Fibroblast of villous mesenchyme (primary cell): ENCODE results near the gene CCL27. TPM values are rescaled to one million over a fixed set of nuclear protein-coding genes. Genes with fewer than 3 reads are reported as not detected.

Experiments used
- DNase-seq: peaks from one replicate; pipeline ENCODE4 v3.0.0-alpha.2; 2010; ENCODE audit warnings: low read depth
- H3K4me3 ChIP-seq: 2 replicates; pipeline ENCODE4 v1.5.1; 2011; ENCODE audit warnings: low read depth, mild to moderate bottlenecking, low read length
- CTCF ChIP-seq: IDR thresholded peaks from 2 replicates; pipeline ENCODE4 v1.5.1; 2012; ENCODE audit warnings: low read depth, mild to moderate bottlenecking, low read length; ENCODE audit not compliant: insufficient read depth
- small RNA-seq: library from RNA; depleted of rRNA; stranded (forward); fragments of <200 nt; gene quantifications from one replicate; pipeline ENCODE3, GENCODE V24; 2012
- total RNA-seq: library from RNA; depleted of rRNA; stranded (reverse); fragments of >200 nt; gene quantifications from 2 replicates; pipeline ENCODE4 v1.2.3, GENCODE V29; 2012

The CCL27 gene
- total RNA-seq, 1 donor = not detected

- peak within 1 kb of the TSS; percentile 69 for H3K4me3 ChIP-seq
- peak; percentile 95 for DNase-seq
- TF ChIP-seq CTCF = no peak
These were observed 42.1 kb downstream of the CCL27 start, which contains the start of gene DCTN3 for GRCh38 chr9:34620061-34620994. DCTN3 (minus strand) TSS chr9:34620495; CDS start chr9:34620464, 31 bp downstream.

GRCh38 chr9:34615132-34615531, 47.3 kb downstream of the CCL27 start:
- no peak for TF ChIP-seq CTCF

DNA sequence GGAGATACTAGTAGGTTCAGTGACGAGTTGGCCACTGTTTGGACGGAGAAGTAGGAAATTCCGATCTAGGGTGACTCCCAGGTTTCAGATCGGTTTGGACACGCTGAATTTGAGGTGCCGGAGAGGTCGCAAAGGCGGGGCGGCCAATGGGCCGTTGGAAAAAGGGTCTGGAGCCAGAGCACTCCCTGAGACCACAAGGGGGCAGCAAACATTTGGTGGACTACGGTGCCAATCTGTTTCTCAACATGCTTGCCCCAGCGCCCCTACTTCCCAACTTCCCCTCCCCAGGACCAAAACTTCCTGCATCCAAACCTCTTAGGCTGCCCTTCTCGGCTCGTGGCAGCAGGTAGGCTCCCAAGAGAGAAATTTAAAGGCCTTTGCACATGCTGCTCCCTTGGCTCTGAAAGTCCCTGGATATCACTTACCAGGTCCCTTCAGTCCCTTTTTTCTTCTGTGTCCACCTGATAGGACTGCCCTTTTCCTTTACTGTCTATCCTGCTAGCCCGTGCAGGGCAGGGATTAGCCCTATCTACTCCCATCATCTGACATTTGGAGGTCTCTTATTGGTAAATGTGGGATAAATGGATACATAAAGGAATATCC, 49.6 kb downstream of the CCL27 start:
- peak; percentile 67 for DNase-seq
- peak overlapping the region; percentile 82 for H3K4me3 ChIP-seq
- peak; percentile 84 for TF ChIP-seq CTCF

More at GRCh38 chr9:34615132-34615531, 47.3 kb downstream of the CCL27 start:
- no peak overlapping the region for H3K4me3 ChIP-seq
- no peak for DNase-seq

Small RNA genes within 50 kb of the gene (small RNA-seq; reads per million reads assigned to genes)
- not detected for gene CCL27

Other genes starting within 250 kb of the CCL27 start
- 9.3 and 9.9 TPM in 2 replicates for gene FAM219A, start 204.1 kb downstream of the CCL27 start, total RNA-seq
- gene DNAI1, start 203.9 kb downstream of the CCL27 start, total RNA-seq = under 0.01 TPM in 1 of 2 replicates, not detected in the other
- not detected in 2 replicates for gene ENHO, start 139.7 kb downstream of the CCL27 start, total RNA-seq
- not detected in 2 replicates for gene CNTFR, start 72.9 kb downstream of the CCL27 start, total RNA-seq
- 14.7 and 14.8 TPM in 2 replicates for gene RPP25L, start 50.6 kb downstream of the CCL27 start, total RNA-seq
- 70.8 and 102 TPM in 2 replicates for gene DCTN3, start 42.2 kb downstream of the CCL27 start, total RNA-seq
- gene ARID3C, start 33.6 kb downstream of the CCL27 start, total RNA-seq = 0.32 TPM in 1 of 2 replicates, not detected in the other
- 71.7 and 76.7 TPM in 2 replicates for gene SIGMAR1, start 24.9 kb downstream of the CCL27 start, total RNA-seq
- gene GALT, start 16.0 kb downstream of the CCL27 start, total RNA-seq = 34.1 and 36.7 TPM in 2 replicates
- gene IL11RA, start 10.5 kb downstream of the CCL27 start, total RNA-seq = 8.2 and 14.8 TPM in 2 replicates
- gene CCL19, start 28.6 kb upstream of the CCL27 start, total RNA-seq = not detected in 2 replicates
- not detected in 2 replicates for gene CCL21, start 47.5 kb upstream of the CCL27 start, total RNA-seq